ENCODE data around the gene B4GALNT4. TPM values are rescaled to one million over a fixed set of nuclear protein-coding genes. Genes with fewer than 3 reads are reported as not detected.

The B4GALNT4 gene
- total RNA-seq, 1 donor from 2014 or later, result 294 TPM

DNA sequence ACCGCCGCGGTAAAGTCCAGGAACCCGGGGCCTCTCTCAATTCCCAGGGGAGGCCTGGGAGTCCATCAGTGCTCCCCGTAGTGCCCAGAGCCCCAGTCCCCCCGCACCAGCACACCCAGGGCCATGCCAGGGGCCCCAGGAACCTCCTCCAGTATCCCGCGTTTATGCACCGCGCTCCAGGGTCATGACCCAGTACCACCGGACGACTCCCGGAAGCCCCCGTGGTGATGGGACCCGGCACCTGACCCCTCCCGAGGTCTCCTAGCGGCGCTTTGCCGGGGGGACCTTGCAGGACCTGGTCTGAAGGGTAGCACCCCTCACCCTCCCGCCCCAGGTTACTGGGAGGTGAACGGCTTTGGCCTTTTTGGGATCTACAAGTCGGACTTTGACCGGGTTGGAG is 11.2 kb downstream of the B4GALNT4 start:
- TF ChIP-seq, protein P1, sequence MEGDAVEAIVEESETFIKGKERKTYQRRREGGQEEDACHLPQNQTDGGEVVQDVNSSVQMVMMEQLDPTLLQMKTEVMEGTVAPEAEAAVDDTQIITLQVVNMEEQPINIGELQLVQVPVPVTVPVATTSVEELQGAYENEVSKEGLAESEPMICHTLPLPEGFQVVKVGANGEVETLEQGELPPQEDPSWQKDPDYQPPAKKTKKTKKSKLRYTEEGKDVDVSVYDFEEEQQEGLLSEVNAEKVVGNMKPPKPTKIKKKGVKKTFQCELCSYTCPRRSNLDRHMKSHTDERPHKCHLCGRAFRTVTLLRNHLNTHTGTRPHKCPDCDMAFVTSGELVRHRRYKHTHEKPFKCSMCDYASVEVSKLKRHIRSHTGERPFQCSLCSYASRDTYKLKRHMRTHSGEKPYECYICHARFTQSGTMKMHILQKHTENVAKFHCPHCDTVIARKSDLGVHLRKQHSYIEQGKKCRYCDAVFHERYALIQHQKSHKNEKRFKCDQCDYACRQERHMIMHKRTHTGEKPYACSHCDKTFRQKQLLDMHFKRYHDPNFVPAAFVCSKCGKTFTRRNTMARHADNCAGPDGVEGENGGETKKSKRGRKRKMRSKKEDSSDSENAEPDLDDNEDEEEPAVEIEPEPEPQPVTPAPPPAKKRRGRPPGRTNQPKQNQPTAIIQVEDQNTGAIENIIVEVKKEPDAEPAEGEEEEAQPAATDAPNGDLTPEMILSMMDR (IDR thresholded peaks at IDR 0.05; ENCODE audit: unreplicated experiment), result no peak
- H3K27me3 Mint-ChIP-seq, result no peaks in the 10 kb centered on the region
- H3K9me3 Mint-ChIP-seq (ENCODE audit: low read depth), result no peaks in the 10 kb centered on the region
- peaks cover 21% of the 10 kb centered on the region for H3K36me3 Mint-ChIP-seq (ENCODE audit: insufficient read depth)
- H3K27ac Mint-ChIP-seq, result no peak overlapping the region
- peaks cover 4% of the 10 kb centered on the region for H3K4me1 Mint-ChIP-seq (ENCODE audit: low read depth)
- no peak for DNase-seq (ENCODE audit: low spot score, unreplicated experiment)
- no peak overlapping the region for H3K4me3 Mint-ChIP-seq (ENCODE audit: low read depth)

DNA sequence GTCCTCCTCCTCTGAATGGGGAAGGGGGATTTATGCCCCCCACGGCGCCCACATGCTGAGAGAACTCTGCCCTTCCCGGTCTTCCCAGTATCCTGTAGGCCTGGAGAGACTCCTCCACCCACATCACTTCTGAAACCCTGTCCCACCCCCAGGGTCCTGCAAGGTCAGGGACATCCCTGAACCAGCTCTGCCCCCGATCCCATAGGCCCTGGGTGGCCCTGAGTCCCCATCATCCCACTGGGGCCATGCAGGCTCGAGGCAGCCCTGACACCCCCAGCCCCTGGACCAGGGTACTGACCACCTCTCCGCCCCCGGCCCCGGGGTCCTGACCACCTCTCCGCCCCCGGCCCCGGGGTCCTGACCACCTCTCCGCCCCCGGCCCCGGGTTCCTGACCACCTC is 11.7 kb downstream of the B4GALNT4 start:
- Mint-ChIP-seq H3K27me3 (no peaks in the 10 kb centered on the region), H3K4me3 (ENCODE audit: low read depth) (no peak overlapping the region), H3K36me3 (ENCODE audit: insufficient read depth) (peaks cover 21% of the 10 kb centered on the region), H3K27ac (no peak overlapping the region), H3K9me3 (ENCODE audit: low read depth) (no peaks in the 10 kb centered on the region), H3K4me1 (ENCODE audit: low read depth) (peaks cover 4% of the 10 kb centered on the region)
- TF ChIP-seq, protein P1 (IDR thresholded peaks at IDR 0.05; ENCODE audit: unreplicated experiment), result no peak
- DNase-seq (ENCODE audit: low spot score, unreplicated experiment), result no peak

DNA sequence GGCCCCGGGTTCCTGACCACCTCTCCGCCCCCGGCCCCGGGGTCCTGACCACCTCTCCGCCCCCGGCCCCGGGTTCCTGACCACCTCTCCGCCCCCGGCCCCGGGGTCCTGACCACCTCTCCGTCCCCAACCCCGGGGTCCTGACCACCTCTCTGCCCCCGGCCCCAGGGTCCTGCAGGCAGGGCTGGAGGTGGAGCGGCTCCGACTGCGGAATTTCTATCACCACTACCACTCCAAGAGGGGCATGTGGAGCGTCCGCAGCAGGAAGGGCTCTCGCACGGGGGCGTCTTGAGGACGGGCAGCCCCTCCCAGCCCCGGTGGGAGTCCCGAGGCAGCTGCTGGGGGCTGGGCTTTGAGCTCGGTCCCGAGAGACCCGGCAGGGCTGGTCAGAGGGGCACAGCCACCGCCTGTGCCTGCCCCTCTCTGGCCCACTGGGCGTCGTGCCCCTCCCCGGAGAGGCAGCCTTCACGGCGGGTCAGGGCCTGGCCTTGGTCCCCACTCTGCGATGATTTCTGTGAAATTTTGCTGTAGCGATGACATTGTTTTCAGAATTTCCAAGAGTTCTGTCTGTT is 12.3 kb downstream of the B4GALNT4 start:
- no peak overlapping the region for H3K4me3 Mint-ChIP-seq (ENCODE audit: low read depth)
- no peak overlapping the region for H3K27ac Mint-ChIP-seq
- H3K36me3 Mint-ChIP-seq (ENCODE audit: insufficient read depth), result peaks cover 21% of the 10 kb centered on the region
- no peaks in the 10 kb centered on the region for H3K27me3 Mint-ChIP-seq
- TF ChIP-seq, protein P1 (IDR thresholded peaks at IDR 0.05; ENCODE audit: unreplicated experiment), result no peak
- H3K9me3 Mint-ChIP-seq (ENCODE audit: low read depth), result peaks cover under 1% of the 10 kb centered on the region
- no peak for DNase-seq (ENCODE audit: low spot score, unreplicated experiment)
- H3K4me1 Mint-ChIP-seq (ENCODE audit: low read depth), result peaks cover 4% of the 10 kb centered on the region

DNA sequence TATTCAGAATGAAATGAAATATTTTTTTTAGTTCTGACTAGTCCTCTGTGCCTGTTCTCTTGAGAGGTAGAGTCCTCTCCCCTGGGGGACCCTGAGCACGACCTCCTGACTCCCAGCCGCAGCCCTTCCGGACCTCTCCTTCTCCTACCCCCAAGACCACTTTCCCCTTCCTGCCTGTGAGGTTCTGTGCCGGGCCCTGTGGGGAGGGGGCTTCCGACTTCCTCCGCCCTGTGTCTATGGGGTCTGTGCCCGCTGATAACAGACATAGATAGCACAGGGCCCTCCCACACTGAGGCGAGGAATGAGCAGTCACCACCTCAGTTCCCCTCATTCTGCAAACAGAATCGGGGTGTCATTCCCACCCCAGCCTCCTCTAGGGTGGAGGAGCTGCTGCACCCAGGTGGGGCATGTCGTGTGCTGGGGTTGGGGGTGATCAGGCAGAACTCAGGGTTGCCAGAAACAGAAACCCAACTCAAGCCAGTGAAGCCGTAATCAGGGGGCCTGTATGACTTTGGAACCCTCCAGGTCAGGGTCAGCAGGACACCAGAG is 12.9 kb downstream of the B4GALNT4 start:
- no peak for DNase-seq (ENCODE audit: low spot score, unreplicated experiment)
- Mint-ChIP-seq H3K4me1 (ENCODE audit: low read depth) (peaks cover 4% of the 10 kb centered on the region), H3K27me3 (peaks cover under 1% of the 10 kb centered on the region), H3K36me3 (ENCODE audit: insufficient read depth) (peaks cover 22% of the 10 kb centered on the region), H3K9me3 (ENCODE audit: low read depth) (peaks cover 4% of the 10 kb centered on the region), H3K27ac (no peak overlapping the region), H3K4me3 (ENCODE audit: low read depth) (no peak overlapping the region)
- TF ChIP-seq, protein P1 (IDR thresholded peaks at IDR 0.05; ENCODE audit: unreplicated experiment), result no peak

DNA sequence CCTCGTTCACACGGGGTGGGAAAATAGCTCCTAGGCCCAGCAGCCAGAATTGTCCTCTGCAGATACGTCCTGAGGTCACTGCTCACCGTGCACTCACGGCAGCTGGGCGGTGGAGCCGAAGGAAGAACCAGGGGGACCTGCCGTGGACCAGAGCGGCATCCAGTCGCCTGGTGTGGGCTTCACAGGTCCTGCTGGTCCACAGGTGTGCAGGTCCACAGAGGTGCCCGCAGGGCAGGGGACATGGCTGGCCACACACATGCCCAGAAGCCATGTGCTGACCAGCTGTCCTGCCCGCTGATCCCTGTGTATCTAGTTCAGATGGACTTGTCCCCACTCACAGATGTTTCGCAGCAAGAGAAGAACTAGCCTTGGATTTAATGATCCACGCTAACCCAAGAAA is 14.1 kb downstream of the B4GALNT4 start:
- Mint-ChIP-seq H3K4me3 (ENCODE audit: low read depth) (no peak overlapping the region), H3K27me3 (peaks cover 11% of the 10 kb centered on the region), H3K9me3 (ENCODE audit: low read depth) (peaks cover 4% of the 10 kb centered on the region), H3K4me1 (ENCODE audit: low read depth) (peaks cover 4% of the 10 kb centered on the region), H3K27ac (no peak overlapping the region), H3K36me3 (ENCODE audit: insufficient read depth) (peaks cover 13% of the 10 kb centered on the region)
- DNase-seq (ENCODE audit: low spot score, unreplicated experiment), result no peak
- TF ChIP-seq, protein P1 (IDR thresholded peaks at IDR 0.05; ENCODE audit: unreplicated experiment), result no peak

Measured in progenitor cell of endocrine pancreas (in vitro differentiated cells).